Activated CD4-positive, alpha-beta memory T cell treated with anti-CD3 and anti-CD28 coated beads, Interleukin-2, amount 10 ng/mL, durations not matched to agents 7 days and 5 days (primary cell): ENCODE measurements around the gene SIX1. TPM values are rescaled to one million over a fixed set of nuclear protein-coding genes. Genes with fewer than 3 reads are reported as not detected.

Experiments used
- CTCF ChIA-PET: fragments of 350-600 bp; sonication (Branson Sonifier 250); formaldehyde crosslinking; loops from one replicate; lab custom pipeline; 2021; ENCODE audit warnings: antibody characterized with exemption, inconsistent platforms; lab: Charles Lee
- POLR2A ChIA-PET: fragments of 350-600 bp; sonication (Branson Sonifier 250); formaldehyde crosslinking; loops from one replicate; lab custom pipeline; 2021; ENCODE audit warnings: antibody characterized with exemption; lab: Charles Lee
- DNase-seq: peaks from one replicate; pipeline ENCODE4 v3.0.0-alpha.2; 2020
- H3K27ac Mint-ChIP-seq: one replicate; pipeline ENCODE4 v1.8.0; 2021; ENCODE audit warnings: mild to moderate bottlenecking, mixed read lengths
- H3K27me3 Mint-ChIP-seq: one replicate; pipeline ENCODE4 v1.8.0; 2021; ENCODE audit warnings: mixed read lengths
- H3K36me3 Mint-ChIP-seq: one replicate; pipeline ENCODE4 v1.8.0; 2021; ENCODE audit warnings: low read depth, mixed read lengths
- H3K4me1 Mint-ChIP-seq: one replicate; pipeline ENCODE4 v1.8.0; 2021; ENCODE audit warnings: mixed read lengths
- H3K4me3 Mint-ChIP-seq: one replicate; pipeline ENCODE4 v1.8.0; 2021; ENCODE audit warnings: mild to moderate bottlenecking, mixed read lengths
- H3K9me3 Mint-ChIP-seq: one replicate; pipeline ENCODE4 v1.8.0; 2021; ENCODE audit warnings: mixed read lengths
- total RNA-seq, 2 experiments: library from RNA; stranded (reverse); gene quantifications; one replicate each; pipeline ENCODE4 v1.2.3, GENCODE V29; 2021

Gene SIX1
- total RNA-seq, 2 experiments from 2014 or later = 1.3 to 1.4 TPM

GRCh38 chr14:60662982-60663381 lies 13.7 kb upstream of the SIX1 start:
- no peak for DNase-seq
- Mint-ChIP-seq H3K9me3 (no peaks in the 10 kb centered on the region), H3K36me3 (no peaks in the 10 kb centered on the region), H3K27ac (no peak overlapping the region), H3K27me3 (peaks cover 61% of the 10 kb centered on the region), H3K4me1 (peaks cover 9% of the 10 kb centered on the region), H3K4me3 (no peak overlapping the region)
- ChIA-PET POLR2A (no interaction called here), CTCF (no interaction called here)

DNA sequence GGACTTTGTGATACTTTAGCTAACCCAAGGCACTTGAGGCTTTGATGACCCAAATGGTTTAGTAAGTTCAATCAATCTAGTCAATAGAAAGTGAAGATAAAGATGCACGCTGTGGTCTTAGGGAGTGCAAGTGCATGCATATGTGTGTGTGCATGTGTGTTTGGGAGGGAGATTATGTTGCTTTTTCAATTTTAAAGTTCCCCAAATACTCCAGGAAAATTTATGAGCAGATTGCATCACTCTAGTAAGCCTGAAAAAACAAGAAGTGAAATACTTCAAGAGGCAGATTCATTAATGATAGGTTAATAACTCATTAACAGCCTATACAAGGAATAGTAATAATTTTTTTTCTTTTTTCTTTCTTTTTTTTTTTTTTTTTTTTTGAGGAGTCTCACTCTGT lies 12.4 kb upstream of the SIX1 start:
- peaks cover 19% of the 10 kb centered on the region for H3K4me1 Mint-ChIP-seq
- no peak overlapping the region for H3K27ac Mint-ChIP-seq
- CTCF ChIA-PET = interaction anchor here (0.7 kb wide), 1 partner anchor 527 kb away, joined by 3 read pairs; no protein-coding TSS in a partner anchor
- H3K36me3 Mint-ChIP-seq = no peaks in the 10 kb centered on the region
- POLR2A ChIA-PET = no interaction called here
- H3K4me3 Mint-ChIP-seq = no peak overlapping the region
- no peak for DNase-seq
- H3K9me3 Mint-ChIP-seq = no peaks in the 10 kb centered on the region
- H3K27me3 Mint-ChIP-seq = peaks cover 68% of the 10 kb centered on the region

GRCh38 chr14:60658909-60659585 lies 9.8 kb upstream of the SIX1 start:
- H3K27ac Mint-ChIP-seq = no peak overlapping the region
- peaks cover 10% of the 10 kb centered on the region for H3K36me3 Mint-ChIP-seq
- CTCF ChIA-PET = interaction anchor here (0.7 kb wide), 1 partner anchor 150 kb away, joined by 3 read pairs; no protein-coding TSS in a partner anchor
- no peaks in the 10 kb centered on the region for H3K9me3 Mint-ChIP-seq
- peaks cover 79% of the 10 kb centered on the region for H3K27me3 Mint-ChIP-seq
- peaks cover 36% of the 10 kb centered on the region for H3K4me1 Mint-ChIP-seq
- POLR2A ChIA-PET = interaction anchor here (1.0 kb wide), 1 partner anchor 322 kb away, joined by 3 read pairs; the partner anchor contains the start of genes SLC38A6 and TRMT5
- DNase-seq = no peak
- no peak overlapping the region for H3K4me3 Mint-ChIP-seq

DNA sequence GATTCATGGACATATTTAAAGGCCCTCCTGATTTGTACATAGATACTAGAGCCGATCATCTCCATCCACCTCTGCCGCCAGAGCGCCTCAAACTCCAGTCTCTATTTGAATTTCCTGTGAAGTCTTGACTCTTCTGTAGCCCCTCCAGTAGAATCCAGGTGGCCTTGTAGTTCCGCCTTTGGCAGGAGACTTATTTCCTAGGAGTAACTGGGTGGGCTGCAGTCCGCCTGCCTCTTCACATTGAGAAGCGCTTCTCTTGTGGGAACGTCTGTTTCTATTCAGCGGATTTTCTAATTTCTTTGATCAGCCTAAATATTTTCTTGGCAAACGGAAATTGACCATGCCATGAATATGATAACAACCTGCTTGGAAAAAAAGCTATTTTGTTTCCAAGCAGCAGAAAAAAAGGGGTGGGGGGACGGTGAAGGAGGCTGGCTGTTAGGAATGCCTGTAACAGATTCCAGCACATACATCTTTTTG lies 9.0 kb upstream of the SIX1 start:
- no peak overlapping the region for H3K27ac Mint-ChIP-seq
- DNase-seq = no peak
- ChIA-PET CTCF (no interaction called here), POLR2A (interaction anchor here (1.0 kb wide), 1 partner anchor 322 kb away, joined by 3 read pairs; the partner anchor contains the start of genes SLC38A6 and TRMT5)
- H3K4me1 Mint-ChIP-seq = peaks cover 43% of the 10 kb centered on the region
- no peaks in the 10 kb centered on the region for H3K9me3 Mint-ChIP-seq
- H3K36me3 Mint-ChIP-seq = peaks cover 16% of the 10 kb centered on the region
- H3K27me3 Mint-ChIP-seq = peaks cover 80% of the 10 kb centered on the region
- H3K4me3 Mint-ChIP-seq = peak overlapping the region; percentile 80

- no peaks in the 10 kb centered on the region for H3K9me3 Mint-ChIP-seq
- peaks cover 80% of the 10 kb centered on the region for H3K27me3 Mint-ChIP-seq
- peaks cover 16% of the 10 kb centered on the region for H3K36me3 Mint-ChIP-seq
- H3K4me3 Mint-ChIP-seq = peak overlapping the region; percentile 80
- peaks cover 49% of the 10 kb centered on the region for H3K4me1 Mint-ChIP-seq
- ChIA-PET CTCF (interaction anchor here (0.5 to 1.6 kb wide), 5 partner anchors 20 to 592 kb away, joined by 3 to 4 read pairs (median 3); partner anchors contain the start of genes SLC38A6 and TRMT5), POLR2A (interaction anchor here (1.0 kb wide), 1 partner anchor 323 kb away, joined by 3 read pairs; the partner anchor contains the start of genes SLC38A6 and TRMT5)
- H3K27ac Mint-ChIP-seq = no peak overlapping the region
- DNase-seq = no peak
Observed at GRCh38 chr14:60657456-60658210, 8.4 kb upstream of the SIX1 start.

DNA sequence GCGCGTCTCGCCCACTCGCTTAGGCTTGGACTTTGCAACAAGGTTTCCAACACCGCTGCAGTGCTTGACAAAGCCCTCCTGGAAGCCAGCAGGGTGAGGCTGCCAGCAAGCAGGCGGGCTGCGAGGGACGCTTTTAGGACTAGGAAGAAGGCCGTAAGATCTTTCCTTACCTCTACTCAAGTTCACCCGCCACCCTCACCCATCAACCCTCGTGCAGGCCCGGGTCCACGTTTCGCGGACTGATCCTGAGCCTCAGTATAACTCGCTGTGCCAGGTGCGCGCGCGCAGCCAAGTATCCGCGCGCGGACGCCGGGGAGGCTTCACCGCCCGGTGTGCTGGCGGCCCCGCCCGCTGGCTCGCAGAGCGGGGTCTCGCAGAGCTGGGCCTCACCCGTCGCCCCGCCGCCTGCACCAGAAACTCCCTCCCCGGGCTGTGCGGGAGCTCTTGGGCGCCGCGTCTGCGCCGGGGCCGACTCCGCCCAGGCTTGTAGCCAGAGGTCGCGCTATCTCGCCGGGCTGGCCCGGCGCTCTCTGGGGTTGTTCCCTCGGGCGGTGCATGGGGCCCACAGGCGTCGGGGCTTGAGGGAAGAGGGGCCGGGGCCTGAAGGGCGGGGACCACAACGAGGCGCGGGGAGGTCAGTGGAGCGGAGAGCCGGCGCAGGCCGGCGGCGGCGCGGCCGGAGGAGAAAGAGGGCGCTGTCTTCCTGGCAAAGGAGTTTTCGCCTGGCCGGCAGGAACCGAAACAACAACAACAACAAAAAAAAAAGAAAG lies 7.6 kb upstream of the SIX1 start:
- peaks cover 16% of the 10 kb centered on the region for H3K36me3 Mint-ChIP-seq
- ChIA-PET POLR2A (interaction anchor here (0.8 to 1.4 kb wide), 3 partner anchors 9 to 323 kb away, joined by 3 to 5 read pairs (median 3); no protein-coding TSS in a partner anchor), CTCF (interaction anchor here (0.5 to 1.6 kb wide), 9 partner anchors 12 to 595 kb away, joined by 3 to 4 read pairs (median 3); partner anchors contain the start of genes SLC38A6 and TRMT5)
- H3K4me3 Mint-ChIP-seq = peak overlapping the region; percentile 80
- H3K9me3 Mint-ChIP-seq = no peaks in the 10 kb centered on the region
- peaks cover 56% of the 10 kb centered on the region for H3K4me1 Mint-ChIP-seq
- peak; percentile 47 for DNase-seq
- peaks cover 83% of the 10 kb centered on the region for H3K27me3 Mint-ChIP-seq
- no peak overlapping the region for H3K27ac Mint-ChIP-seq

DNA sequence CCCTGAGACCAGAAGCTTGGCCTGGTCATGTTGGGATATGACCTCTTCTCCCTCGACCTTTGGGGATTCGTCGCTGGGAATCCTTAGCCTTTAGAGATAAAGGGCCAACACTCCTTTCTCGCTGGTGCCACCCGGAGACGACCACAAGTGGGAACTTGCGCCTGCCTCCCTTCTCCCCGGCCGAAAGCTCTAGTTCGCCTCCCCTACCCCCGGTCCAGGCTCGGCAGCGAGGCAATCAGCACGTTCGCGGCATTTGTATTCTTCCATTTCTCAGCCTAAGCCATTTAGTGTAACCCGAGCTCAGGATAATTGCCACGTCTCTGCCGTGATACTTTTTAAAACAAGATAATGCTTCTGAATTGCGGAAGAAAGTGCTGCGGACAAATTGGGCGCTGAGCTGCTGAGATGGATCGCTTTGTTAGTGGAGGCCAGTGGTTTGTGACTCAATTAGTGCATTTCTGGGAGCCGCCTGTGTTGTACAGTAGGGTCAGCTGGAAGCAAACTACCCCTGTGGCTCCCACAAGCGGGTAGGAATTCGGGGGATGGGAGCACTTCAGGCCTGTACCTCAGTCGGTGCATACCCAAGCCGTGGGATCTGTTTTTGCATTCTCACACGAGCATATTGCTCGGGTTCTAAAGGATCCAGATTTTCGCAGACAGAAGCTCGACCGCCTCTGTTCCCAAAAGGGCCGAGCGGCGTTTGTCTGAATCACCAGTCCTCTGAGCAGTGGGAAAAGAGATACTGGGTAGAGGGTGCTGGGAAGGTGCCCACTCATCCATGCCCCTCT lies 6.8 kb upstream of the SIX1 start:
- H3K36me3 Mint-ChIP-seq = peaks cover 16% of the 10 kb centered on the region
- no peak overlapping the region for H3K27ac Mint-ChIP-seq
- ChIA-PET POLR2A (interaction anchor here (0.8 to 1.4 kb wide), 4 partner anchors 8 to 597 kb away, joined by 3 to 5 read pairs (median 3); no protein-coding TSS in a partner anchor), CTCF (interaction anchor here (0.6 to 1.6 kb wide), 7 partner anchors 12 to 596 kb away, joined by 3 to 4 read pairs (median 4); partner anchors contain the start of genes SLC38A6 and TRMT5)
- peaks cover 63% of the 10 kb centered on the region for H3K4me1 Mint-ChIP-seq
- H3K27me3 Mint-ChIP-seq = peaks cover 86% of the 10 kb centered on the region
- peak overlapping the region; percentile 80 for H3K4me3 Mint-ChIP-seq
- H3K9me3 Mint-ChIP-seq = no peaks in the 10 kb centered on the region
- DNase-seq = no peak

DNA sequence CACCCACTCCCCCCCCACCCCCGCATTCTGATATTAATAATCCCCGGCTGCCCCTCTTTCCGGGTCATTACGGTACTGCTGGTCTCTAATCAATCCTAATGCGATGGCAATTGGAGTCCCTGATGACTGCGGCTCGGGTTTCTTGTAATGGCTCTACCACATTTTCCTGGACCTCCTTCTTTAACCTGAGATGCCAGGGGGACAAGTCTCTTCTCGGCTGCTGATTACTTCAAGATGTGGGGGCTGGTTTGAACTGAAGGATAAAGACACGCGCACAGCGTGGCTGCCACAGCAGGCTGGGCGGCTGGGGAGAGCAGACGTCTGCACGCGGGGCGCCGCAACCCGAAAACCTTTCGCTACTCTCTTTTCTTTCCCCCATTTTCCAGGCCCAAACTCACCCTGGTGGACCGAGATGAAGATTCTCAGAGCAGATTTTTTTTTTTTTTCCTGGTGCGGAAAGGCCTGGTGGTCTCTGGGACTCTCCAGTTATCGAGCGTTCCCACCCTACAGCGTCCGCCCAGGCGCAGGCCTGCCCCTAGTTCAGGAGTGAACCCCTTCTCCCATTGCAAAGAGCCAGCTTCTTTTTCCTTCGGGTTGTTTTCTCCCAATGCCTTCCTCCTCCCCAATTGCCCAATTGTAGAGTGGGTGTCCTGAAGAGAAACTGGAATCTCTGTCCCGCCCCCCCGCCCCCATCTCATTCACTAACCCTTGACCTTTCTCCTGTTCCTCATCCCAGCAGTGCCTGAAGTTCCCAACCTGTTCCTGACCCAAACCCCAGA lies 6.0 kb upstream of the SIX1 start:
- DNase-seq = no peak
- ChIA-PET POLR2A (interaction anchor here (1.2 to 1.4 kb wide), 2 partner anchors 8 to 597 kb away, joined by 3 to 5 read pairs; no protein-coding TSS in a partner anchor), CTCF (no interaction called here)
- Mint-ChIP-seq H3K9me3 (no peaks in the 10 kb centered on the region), H3K27me3 (peaks cover 93% of the 10 kb centered on the region), H3K4me1 (peaks cover 68% of the 10 kb centered on the region), H3K36me3 (peaks cover 16% of the 10 kb centered on the region), H3K4me3 (peak overlapping the region; percentile 80), H3K27ac (no peak overlapping the region)

- H3K36me3 Mint-ChIP-seq = peaks cover 16% of the 10 kb centered on the region
- peaks cover 94% of the 10 kb centered on the region for H3K27me3 Mint-ChIP-seq
- no peak overlapping the region for H3K4me3 Mint-ChIP-seq
- no peak for DNase-seq
- ChIA-PET POLR2A (no interaction called here), CTCF (no interaction called here)
- peaks cover 77% of the 10 kb centered on the region for H3K4me1 Mint-ChIP-seq
- H3K9me3 Mint-ChIP-seq = no peaks in the 10 kb centered on the region
- no peak overlapping the region for H3K27ac Mint-ChIP-seq
Observed at GRCh38 chr14:60654334-60654821, 5.1 kb upstream of the SIX1 start.

GRCh38 chr14:60653701-60654161 lies 4.5 kb upstream of the SIX1 start:
- CTCF ChIA-PET = interaction anchor here (1.3 kb wide), 1 partner anchor 48 kb away, joined by 3 read pairs; no protein-coding TSS in a partner anchor
- no peak for DNase-seq
- POLR2A ChIA-PET = no interaction called here
- Mint-ChIP-seq H3K36me3 (peaks cover 16% of the 10 kb centered on the region), H3K27me3 (peaks cover 91% of the 10 kb centered on the region), H3K4me1 (peaks cover 79% of the 10 kb centered on the region), H3K4me3 (no peak overlapping the region), H3K27ac (peak overlapping the region; percentile 37), H3K9me3 (no peaks in the 10 kb centered on the region)
